Osteoblast (primary cell): ENCODE data around the gene EXOC3L4. TPM values are rescaled to one million over a fixed set of nuclear protein-coding genes. Genes with fewer than 3 reads are reported as not detected.

Source experiments
- DNase-seq: peaks from one replicate; pipeline ENCODE4 v3.0.0; 2011; ENCODE audit warnings: low spot score, mixed read lengths; ENCODE audit not compliant: insufficient read length; ENCODE audit errors: missing footprints
- H2AFZ ChIP-seq: 2 replicates; pipeline ENCODE4 v1.6.0; 2011; ENCODE audit warnings: mild to moderate bottlenecking, low read length
- H3K27ac ChIP-seq: 2 replicates; pipeline ENCODE4 v1.5.1; 2011; ENCODE audit warnings: mild to moderate bottlenecking, low read depth, low read length, moderate library complexity
- H3K27me3 ChIP-seq: 2 replicates; pipeline ENCODE4 v1.6.0; 2012; ENCODE audit warnings: mild to moderate bottlenecking, control low read depth, inconsistent platforms, low read length, moderate library complexity; ENCODE audit not compliant: insufficient read depth
- H3K36me3 ChIP-seq: 2 replicates; pipeline ENCODE4 v1.5.1; 2011; ENCODE audit warnings: mild to moderate bottlenecking, low read length, control low read depth, moderate library complexity; ENCODE audit not compliant: insufficient read depth
- H3K4me1 ChIP-seq: 2 replicates; pipeline ENCODE4 v1.5.1; 2011; ENCODE audit warnings: mild to moderate bottlenecking, low read length, control low read depth, moderate library complexity; ENCODE audit not compliant: insufficient read depth
- H3K4me2 ChIP-seq: 2 replicates; pipeline ENCODE4 v1.6.0; 2011; ENCODE audit warnings: mild to moderate bottlenecking, low read length; ENCODE audit not compliant: insufficient read depth
- H3K4me3 ChIP-seq: fragments of 200-600 bp; sonication (generic); 3 replicates; pipeline ENCODE4 v1.5.1; 2012; ENCODE audit warnings: mild to moderate bottlenecking, low read length, inconsistent platforms; ENCODE audit not compliant: insufficient read depth
- H3K79me2 ChIP-seq: 2 replicates; pipeline ENCODE4 v1.6.0; 2012; ENCODE audit warnings: mild to moderate bottlenecking, low read length, control low read depth, inconsistent platforms; ENCODE audit not compliant: insufficient read depth
- H3K9me3 ChIP-seq: 2 replicates; pipeline ENCODE4 v1.5.1; 2011; ENCODE audit warnings: low read depth, low read length, control low read depth
- H4K20me1 ChIP-seq: 2 replicates; pipeline ENCODE4 v1.6.0; 2012; ENCODE audit warnings: mild to moderate bottlenecking, low read length, control low read depth; ENCODE audit not compliant: insufficient read depth
- total RNA-seq: library from RNA; depleted of rRNA; stranded (reverse); fragments of >200 nt; gene quantifications from 2 replicates; pipeline ENCODE4 v1.2.3, GENCODE V29; 2012
- TF ChIP-seq, protein P1 (sequence below): IDR thresholded peaks from 2 replicates; pipeline ENCODE4 v1.5.1; 2011; ENCODE audit warnings: mild to moderate bottlenecking, low read depth, low read length, moderate library complexity; ENCODE audit errors: extremely low read depth

The EXOC3L4 gene
- total RNA-seq, 1 donor, result not detected

DNA sequence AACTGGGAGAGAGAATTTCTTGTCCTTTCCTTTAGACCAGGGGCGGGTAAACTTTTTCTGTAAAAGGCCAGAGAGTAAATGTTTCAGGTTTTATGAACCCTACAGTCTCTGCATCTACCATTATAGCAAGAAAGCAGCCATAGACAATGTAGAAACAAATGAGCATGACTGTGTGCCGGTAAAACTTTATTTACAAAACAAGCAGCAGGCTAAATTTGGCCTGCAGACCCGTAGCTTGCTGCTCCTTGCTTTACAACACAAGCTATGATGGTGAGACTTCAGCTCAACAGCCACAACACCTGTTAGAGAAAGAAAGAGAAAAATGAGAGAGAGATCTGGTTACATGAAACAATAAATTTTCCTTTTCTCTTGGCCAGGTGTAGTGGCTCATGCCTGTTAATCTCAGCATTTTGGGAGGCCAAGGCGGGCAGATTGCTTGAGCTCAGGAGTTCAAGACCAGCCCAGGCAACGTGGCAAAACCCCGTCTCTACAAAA, 33.0 kb upstream of the EXOC3L4 start:
- H3K36me3 ChIP-seq, result no peaks in the 10 kb centered on the region

DNA sequence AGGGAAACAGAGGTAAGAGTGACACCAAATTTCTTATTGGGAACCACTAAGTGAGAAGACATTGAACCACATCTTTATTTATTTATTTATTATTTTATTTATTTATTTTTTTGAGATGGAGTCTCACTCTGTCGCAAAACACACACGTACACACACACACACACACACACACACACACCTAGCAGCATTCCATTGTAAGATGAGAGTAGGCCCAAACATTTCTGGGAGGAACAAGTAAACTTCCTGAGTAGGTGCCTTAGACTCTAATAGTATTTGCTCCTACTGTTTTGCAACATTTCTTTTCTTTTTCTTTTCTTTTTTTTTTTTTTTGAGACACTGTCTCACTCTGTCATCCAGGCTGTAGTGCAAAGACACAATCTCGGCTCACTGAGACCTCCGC, 30.1 kb upstream of the EXOC3L4 start:
- Histone ChIP-seq H3K9me3 (no peaks in the 10 kb centered on the region), H3K4me3 (no peak overlapping the region), H3K27ac (no peak overlapping the region), H2AFZ (no peak overlapping the region), H3K4me2 (no peak overlapping the region), H4K20me1 (no peaks in the 10 kb centered on the region), H3K79me2 (peaks cover 2% of the 10 kb centered on the region), H3K4me1 (peaks cover 3% of the 10 kb centered on the region), H3K27me3 (no peaks in the 10 kb centered on the region), H3K36me3 (no peaks in the 10 kb centered on the region)
- no peak for DNase-seq
- TF ChIP-seq, protein P1, sequence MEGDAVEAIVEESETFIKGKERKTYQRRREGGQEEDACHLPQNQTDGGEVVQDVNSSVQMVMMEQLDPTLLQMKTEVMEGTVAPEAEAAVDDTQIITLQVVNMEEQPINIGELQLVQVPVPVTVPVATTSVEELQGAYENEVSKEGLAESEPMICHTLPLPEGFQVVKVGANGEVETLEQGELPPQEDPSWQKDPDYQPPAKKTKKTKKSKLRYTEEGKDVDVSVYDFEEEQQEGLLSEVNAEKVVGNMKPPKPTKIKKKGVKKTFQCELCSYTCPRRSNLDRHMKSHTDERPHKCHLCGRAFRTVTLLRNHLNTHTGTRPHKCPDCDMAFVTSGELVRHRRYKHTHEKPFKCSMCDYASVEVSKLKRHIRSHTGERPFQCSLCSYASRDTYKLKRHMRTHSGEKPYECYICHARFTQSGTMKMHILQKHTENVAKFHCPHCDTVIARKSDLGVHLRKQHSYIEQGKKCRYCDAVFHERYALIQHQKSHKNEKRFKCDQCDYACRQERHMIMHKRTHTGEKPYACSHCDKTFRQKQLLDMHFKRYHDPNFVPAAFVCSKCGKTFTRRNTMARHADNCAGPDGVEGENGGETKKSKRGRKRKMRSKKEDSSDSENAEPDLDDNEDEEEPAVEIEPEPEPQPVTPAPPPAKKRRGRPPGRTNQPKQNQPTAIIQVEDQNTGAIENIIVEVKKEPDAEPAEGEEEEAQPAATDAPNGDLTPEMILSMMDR, result no peak

More for the DNA sequence above, 33.0 kb upstream of the EXOC3L4 start:
- TF ChIP-seq, protein P1, result no peak
- no peak overlapping the region for H3K4me2 ChIP-seq
- no peak overlapping the region for H2AFZ ChIP-seq
- H3K9me3 ChIP-seq, result no peaks in the 10 kb centered on the region
- no peak overlapping the region for H3K4me3 ChIP-seq
- peaks cover 23% of the 10 kb centered on the region for H3K79me2 ChIP-seq
- H3K27me3 ChIP-seq, result no peaks in the 10 kb centered on the region
- DNase-seq, result no peak
- H4K20me1 ChIP-seq, result no peaks in the 10 kb centered on the region
- H3K4me1 ChIP-seq, result peaks cover 10% of the 10 kb centered on the region
- H3K27ac ChIP-seq, result no peak overlapping the region

DNA sequence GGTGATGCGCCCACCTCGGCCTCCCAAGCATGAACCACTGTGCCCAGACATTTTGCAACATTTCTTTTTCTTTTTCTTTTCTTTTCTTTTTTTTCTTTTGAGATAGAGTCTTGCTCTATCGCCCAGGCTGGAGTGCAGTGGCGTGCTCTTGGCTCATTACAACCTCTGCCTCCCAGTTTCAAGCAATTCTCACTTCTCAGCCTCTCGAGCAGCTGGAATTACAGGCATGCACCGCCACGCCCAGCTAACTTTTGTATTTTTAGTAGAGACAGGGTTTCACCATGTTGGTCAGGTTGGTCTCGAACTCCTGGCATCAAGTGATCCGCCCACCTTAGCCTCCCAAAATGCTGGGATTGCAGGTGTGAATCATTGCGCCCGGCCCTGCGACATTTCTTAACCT, 29.5 kb upstream of the EXOC3L4 start:
- H3K4me2 ChIP-seq, result no peak overlapping the region
- no peak for DNase-seq
- H3K79me2 ChIP-seq, result no peaks in the 10 kb centered on the region
- TF ChIP-seq, protein P1, result no peak
- H3K27ac ChIP-seq, result no peak overlapping the region
- no peaks in the 10 kb centered on the region for H3K36me3 ChIP-seq
- H4K20me1 ChIP-seq, result no peaks in the 10 kb centered on the region
- H3K27me3 ChIP-seq, result no peaks in the 10 kb centered on the region
- no peak overlapping the region for H2AFZ ChIP-seq
- H3K4me1 ChIP-seq, result peaks cover 3% of the 10 kb centered on the region
- no peaks in the 10 kb centered on the region for H3K9me3 ChIP-seq
- H3K4me3 ChIP-seq, result no peak overlapping the region

DNA sequence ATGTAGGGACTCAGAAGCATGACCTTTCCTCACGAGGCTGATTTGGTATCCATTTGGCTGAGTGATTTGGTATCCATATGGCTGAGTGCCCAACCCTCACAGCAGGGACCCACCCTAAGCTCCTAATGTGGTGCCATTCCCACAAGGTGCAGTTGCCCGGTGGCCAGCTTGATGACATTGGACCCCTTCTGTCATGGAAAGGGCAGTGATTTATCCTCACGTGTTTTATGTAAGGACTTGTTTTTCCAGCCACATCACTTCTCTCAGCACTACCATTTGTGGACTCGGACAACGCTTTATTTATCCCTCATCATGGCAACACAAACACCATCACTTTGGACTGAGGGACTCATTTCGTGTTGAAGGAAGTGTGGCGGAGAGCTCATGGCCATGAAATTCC, 28.7 kb upstream of the EXOC3L4 start:
- Histone ChIP-seq H3K4me2 (no peak overlapping the region), H2AFZ (no peak overlapping the region), H3K36me3 (no peaks in the 10 kb centered on the region), H3K4me1 (peaks cover 3% of the 10 kb centered on the region), H4K20me1 (no peaks in the 10 kb centered on the region), H3K27ac (no peak overlapping the region), H3K4me3 (no peak overlapping the region), H3K27me3 (no peaks in the 10 kb centered on the region), H3K79me2 (no peaks in the 10 kb centered on the region), H3K9me3 (no peaks in the 10 kb centered on the region)
- TF ChIP-seq, protein P1, result no peak
- DNase-seq, result no peak
